Measurements from ENCODE around the gene GALNT10. TPM values are rescaled to one million over a fixed set of nuclear protein-coding genes. Genes with fewer than 3 reads are reported as not detected.

Gene GALNT10
- total and polyA plus RNA-seq, 12 donors, result 3.1 to 19.0 (median 11.7) TPM

DNA sequence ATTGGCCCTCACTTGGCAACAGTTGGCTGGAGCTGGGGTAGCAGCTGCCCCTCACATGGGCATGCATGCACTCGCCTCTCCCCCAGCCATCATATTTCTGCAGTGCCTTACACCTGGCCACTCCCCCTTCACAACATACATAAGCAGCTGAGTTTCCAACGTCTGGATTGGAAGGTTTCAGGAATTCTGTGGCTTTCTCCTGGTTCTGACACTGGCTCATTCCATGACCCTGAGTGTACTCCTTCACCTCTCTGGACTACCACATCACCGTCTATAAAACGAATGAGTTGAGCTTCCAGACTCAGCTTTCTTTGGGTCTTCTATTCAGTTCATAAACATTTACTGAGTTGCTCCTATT is 84.3 kb downstream of the GALNT10 start:
- H3K4me3 ChIP-seq, result no peak overlapping the region
- H3K9me3 ChIP-seq, result no peaks in the 10 kb centered on the region
- intact Hi-C loops (cut with DNase I), result no loop called here
- no peaks in the 10 kb centered on the region for H3K27me3 ChIP-seq
- H3K36me3 ChIP-seq, result no peaks in the 10 kb centered on the region
- ATAC-seq (no peak), DNase-seq (no peak)
- peaks cover 0 to 48% (median 29%) of the 10 kb centered on the region in 9 donors for H3K4me1 ChIP-seq
- no peak for TF ChIP-seq CTCF (IDR thresholded peaks at IDR 0.05)
- WGBS, 2 donors, result 60 to 89% methylated on average over 4 of the region's 4 CpGs
- no peak overlapping the region for H3K27ac ChIP-seq

DNA sequence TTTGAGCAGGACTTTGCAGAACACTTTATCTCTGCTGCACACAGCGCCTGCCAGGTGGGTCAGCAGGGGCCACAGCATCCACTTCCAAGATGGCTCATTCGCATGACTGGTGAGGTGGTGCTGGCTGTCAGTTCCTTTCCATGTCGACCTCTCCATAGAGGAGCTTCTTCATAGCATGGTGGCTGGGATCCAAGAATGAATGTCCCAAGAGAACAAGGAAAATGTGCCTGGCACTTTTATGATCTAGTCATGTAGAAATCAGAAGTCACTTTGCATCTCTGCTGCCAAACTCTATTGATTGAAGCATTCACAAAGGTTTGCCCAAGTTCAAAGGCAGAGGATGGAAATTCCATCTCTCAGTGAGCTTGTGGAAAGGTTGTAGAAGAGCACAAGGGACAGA is 85.0 kb downstream of the GALNT10 start:
- Histone ChIP-seq H3K27ac (peak overlapping the region in 1 of 10 donors; percentile 66), H3K27me3 (no peaks in the 10 kb centered on the region), H3K36me3 (no peaks in the 10 kb centered on the region), H3K4me1 (peaks cover 0 to 48% (median 29%) of the 10 kb centered on the region in 9 donors), H3K9me3 (no peaks in the 10 kb centered on the region), H3K4me3 (no peak overlapping the region)
- intact Hi-C loops (cut with DNase I), result no loop called here
- 86 to 91% methylated on average over 3 of the region's 3 CpGs for WGBS, 2 donors
- no peak for TF ChIP-seq CTCF (IDR thresholded peaks at IDR 0.05)
- DNase-seq, result no peak
- ATAC-seq, result no peak

DNA sequence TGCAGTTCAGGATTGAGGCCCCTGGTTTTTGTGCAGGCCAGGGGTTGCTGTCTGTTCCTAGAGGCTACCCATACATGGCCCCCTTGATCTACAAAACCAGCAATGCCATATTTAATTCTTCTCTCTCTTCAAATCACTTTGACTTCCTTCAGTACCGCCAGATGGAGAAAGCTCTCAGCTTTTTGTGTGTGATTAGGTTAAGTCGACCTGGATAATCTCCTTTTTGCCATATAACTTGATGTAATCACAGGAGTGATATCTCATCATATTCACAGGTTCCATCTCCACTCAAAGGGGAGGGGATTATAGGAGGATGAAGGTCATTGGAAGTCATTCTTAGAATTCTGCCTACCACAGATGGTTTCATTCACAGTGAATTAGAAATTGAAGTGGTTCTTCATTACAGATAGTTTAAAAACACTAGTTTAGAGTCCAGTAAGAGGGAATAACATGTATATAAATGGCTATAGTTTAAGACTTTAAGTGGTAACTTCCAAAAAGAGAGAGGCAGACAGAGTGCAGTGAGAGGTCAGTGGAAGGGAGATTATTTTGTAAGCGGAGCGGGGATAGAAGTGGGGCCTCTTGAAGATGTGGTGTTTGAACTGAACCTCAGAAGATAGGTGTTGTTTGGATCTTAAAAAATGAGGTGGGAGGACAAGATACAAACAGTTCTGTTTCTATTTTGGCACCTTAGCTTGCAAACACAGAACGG is 85.9 kb downstream of the GALNT10 start:
- TF ChIP-seq CTCF (IDR thresholded peaks at IDR 0.05), result no peak
- intact Hi-C loops (cut with DNase I), result no loop called here
- Histone ChIP-seq H3K27ac (peak overlapping the region in 6 of 10 donors; percentile 25 to 66 (median 34)), H3K36me3 (no peaks in the 10 kb centered on the region), H3K27me3 (no peaks in the 10 kb centered on the region), H3K4me3 (no peak overlapping the region), H3K9me3 (no peaks in the 10 kb centered on the region), H3K4me1 (peaks cover 0 to 48% (median 29%) of the 10 kb centered on the region in 9 donors)
- no peak for DNase-seq
- 65 to 80% methylated on average over 5 of the region's 5 CpGs for WGBS, 2 donors
- no peak for ATAC-seq

DNA sequence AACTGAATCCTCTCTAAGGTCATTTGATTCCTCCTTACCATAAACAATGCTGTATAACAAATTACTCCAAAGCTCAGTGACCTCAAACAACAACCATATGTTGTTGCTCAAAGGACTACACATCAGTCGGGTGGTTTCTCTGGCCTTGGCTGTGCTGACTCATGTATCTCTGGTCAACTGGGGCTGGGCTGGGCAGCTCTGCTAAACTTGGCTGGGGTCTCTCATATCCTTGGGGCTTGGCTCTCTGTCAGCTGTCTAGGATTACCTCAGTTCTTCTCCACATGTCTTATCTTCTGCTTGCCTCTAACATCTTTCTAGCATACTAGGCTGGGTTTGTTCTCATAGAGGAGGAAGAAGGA is 86.4 kb downstream of the GALNT10 start:
- Histone ChIP-seq H3K4me1 (peaks cover 0 to 42% (median 29%) of the 10 kb centered on the region in 9 donors), H3K27ac (peak overlapping the region in 4 of 10 donors; percentile 26 to 66 (median 34))

More for the DNA sequence above, 86.4 kb downstream of the GALNT10 start:
- ATAC-seq (peak; percentile 51 to 85 (median 72)), DNase-seq (peak; percentile 36 to 48)
- H3K9me3 ChIP-seq, result no peaks in the 10 kb centered on the region
- intact Hi-C loops (cut with DNase I), result no loop called here
- no peaks in the 10 kb centered on the region for H3K36me3 ChIP-seq
- H3K4me3 ChIP-seq, result no peak overlapping the region
- no peak for TF ChIP-seq CTCF (IDR thresholded peaks at IDR 0.05)
- WGBS, 2 donors, result 53 to 76% methylated on average over 1 of the region's 1 CpG
- H3K27me3 ChIP-seq, result no peaks in the 10 kb centered on the region

All from heart right ventricle (tissue), 16 donors.